ENCODE data around the gene APOBEC3B. TPM values are rescaled to one million over a fixed set of nuclear protein-coding genes. Genes with fewer than 3 reads are reported as not detected.
"Not testable (repeated sequence)": the region's sequence is repeated elsewhere in the genome, so short reads cannot be mapped to it uniquely, and the experiment has no call there.

The APOBEC3B gene
- total RNA-seq, 1 donor from 2014 or later: 2.2 TPM

DNA sequence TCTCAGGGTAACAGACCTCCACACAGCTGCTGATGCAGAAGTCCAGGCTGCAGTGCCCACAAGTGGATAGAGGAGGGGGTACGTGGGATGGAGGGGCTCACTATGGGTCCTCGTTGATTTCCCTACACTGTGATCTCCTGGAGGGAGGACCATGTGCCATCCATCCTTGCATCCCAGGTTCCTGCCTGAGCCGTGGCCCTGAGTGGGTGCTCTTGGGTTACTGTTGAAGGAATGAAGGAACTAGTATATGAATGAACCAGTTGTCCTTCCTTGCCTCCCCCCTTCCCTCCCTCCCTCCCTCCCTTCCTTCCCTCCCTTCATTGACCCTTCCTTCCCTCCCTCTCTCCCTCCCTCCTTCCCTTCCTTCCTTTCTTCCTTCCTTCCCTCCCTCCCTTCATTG is 15.4 kb downstream of the APOBEC3B start:
- no peak for DNase-seq

DNA sequence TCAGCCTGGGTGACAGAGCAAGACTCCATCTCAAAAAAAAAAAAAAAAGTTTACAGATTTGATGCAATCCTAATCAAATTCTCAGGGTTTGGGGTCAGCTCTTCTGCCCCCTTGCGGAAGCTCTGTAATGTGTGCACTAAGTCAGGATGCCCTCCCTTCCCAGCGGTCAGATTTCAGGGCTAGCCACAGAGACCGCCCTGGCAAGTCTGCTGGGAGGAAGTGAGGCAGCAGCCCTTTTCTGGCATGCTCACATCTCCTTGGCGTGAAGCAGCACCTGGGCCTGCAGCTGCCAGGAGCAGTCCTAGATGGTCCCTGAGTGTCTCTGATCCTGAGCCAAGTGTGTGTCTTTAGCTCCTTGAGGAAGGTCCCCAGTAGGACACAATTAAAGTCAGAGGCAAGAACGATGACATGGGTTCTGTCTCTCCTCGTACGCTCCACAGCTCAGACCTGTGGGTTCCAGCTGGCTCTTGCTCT is 21.1 kb downstream of the APOBEC3B start:
- peak; percentile 90 for DNase-seq

DNA sequence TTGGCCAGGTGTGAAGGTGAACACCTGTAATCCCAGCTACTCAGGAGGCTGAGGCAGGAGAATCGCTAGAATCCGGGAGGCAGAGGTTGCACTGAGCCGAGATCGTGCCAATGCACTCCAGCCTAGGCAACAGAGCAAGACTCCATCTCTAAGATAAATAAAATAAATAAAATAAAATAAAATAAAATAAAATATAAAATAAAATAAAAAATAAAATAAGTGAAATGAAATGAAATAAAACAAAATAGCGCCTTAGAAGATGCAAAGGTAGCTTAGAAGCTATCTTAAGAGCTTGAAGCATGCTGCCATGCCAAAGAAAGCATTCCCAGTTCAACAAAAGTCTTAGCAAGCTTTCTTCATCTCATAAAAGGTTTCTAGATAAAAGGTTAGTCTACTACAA is 25.0 kb downstream of the APOBEC3B start:
- no peak for DNase-seq

DNA sequence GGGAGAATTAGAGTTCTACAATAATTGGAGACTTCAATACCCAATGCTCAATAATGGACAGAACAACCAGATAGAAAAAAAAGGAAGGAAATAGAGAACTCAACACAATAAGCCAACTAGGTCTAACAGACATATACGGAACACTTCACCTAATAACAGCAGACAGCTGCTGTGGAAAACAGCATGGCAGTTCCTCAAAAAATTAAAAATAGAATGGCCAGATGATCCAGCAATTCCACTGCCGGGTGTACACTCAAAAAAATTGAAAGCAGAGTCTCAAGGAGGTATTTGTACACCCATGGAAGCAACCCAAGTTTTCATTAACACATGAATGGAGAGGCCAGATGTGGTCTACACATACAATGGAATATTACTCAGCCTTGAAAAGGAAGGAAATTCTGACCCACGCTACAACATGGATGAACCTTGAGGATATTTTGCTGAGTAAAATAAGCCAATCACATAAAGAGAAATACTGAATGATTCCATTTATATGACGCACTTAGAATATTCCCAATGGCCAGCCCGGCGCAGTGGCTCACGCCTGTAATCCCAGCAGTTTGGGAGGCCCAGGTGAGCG is 26.2 kb downstream of the APOBEC3B start:
- not testable (repeated sequence) for DNase-seq

DNA sequence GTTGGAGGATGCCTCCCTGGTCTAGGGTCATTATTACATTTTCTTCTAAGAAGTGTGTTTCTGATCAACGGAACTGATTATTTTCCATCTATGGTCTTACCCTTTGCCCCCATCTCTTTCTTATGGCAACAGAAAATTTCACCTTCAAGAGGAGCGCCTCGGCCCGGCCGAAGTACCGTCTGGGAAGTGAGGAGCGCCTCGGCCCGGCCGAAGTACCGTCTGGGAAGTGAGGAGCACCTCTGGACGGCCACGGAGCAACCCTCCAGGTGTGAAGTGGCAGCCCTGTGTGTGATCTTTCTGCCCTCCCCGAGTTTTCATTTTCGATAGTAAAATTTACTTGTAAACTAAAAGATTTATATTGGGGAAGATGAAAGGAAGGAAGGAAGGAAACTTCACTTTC is 28.8 kb downstream of the APOBEC3B start:
- DNase-seq: no peak

DNA sequence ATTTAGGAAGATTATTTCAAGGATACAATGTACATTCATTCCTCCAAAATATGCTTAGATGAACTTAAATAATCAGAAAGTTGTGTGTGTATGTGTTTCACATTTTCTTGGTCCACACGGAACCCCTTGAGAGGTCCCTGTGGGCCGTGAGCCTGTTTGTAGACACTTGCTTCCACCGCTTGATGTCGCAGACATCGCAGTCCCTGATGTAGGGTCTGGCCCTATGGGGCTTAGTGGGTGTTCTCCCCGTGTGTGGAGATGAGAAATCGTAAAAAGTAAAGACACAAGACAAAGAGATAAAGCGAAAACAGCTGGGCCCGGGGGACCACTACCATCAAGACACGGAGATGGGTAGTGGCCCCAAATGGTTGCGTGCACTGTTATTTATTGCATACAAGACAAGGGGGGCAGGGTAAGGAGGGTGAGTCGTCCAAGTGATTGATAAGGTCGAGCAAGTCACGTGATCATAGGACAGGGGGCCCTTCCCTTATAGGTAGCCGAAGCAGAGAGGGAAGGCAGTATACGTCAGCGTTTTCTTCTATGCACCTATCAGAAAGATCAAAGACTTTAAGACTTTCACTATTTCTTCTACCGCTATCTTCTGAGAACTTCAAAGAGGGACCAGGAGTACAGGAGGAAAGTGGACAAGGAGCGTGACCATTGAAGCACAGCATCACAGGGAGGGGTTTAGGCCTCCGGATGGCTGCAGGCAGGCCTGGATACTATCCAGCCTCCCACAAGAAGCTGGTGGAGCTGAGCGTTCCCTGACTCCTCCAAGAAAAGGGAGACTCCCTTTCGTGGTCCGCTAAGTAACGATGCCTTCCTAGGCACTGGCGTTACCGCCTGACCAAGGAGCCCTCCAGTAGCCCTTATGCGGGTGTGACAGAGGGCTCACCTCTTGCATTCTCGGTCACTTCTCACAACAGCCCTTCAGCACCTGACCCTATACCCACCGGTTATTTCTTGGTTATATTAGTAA is 30.7 kb downstream of the APOBEC3B start:
- no peak for DNase-seq

DNA sequence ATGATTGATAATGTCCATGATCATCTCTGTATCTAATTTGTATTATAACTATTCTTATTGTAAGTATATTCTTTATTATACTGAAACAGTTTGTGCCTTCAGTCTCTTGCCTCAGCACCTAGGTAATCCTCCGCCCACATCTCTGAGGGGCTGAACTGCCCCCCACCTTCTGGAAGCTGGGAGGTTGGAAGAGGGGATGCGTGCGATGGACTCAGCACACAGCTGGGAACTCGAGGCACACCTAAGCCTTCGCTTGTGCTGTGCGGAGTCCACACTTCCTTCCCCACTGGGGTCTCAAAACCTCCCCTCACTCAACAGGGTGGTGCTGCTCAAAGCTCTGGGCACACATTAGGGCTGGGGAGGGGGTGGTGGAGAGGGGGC is 31.4 kb downstream of the APOBEC3B start:
- DNase-seq: not testable (repeated sequence)

DNA sequence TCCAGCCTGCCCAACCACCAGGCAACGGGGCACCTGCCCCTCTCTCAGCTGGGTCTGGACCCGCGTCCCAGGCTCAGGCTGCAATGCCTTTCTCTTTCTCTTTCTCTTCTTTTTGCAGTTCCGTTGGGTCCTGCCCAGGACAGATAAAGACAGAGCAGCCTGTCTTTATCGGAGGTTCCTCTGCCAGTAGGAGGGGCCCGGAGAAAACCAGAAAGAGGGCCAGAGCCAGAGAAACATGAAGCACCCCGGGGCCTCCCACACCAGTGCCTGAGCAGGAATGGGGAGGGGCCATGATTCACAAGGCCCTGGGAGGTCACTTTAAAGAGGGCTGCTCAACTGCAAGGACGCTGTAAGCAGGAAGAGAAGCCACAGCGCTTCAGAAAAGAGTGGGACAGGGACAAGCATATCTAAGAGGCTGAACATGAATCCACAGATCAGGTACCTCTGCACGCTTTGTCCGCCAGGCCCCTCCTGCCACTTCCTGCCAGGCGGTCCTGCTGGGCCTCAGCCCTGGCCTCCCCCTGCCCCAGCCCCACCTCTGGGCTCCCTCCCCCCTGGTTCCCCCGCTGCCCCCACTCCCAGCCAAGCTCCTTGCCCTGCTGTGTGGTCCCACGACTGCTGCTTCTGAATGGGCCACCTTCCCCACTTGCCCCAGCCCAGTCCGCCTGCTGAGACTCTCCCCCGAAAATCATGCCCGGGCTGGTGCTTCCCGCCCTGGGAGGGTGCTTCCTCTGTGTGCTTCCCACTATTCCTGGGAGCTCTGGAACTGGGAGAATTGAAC is 32.0 kb downstream of the APOBEC3B start, which contains the start of gene APOBEC3C:
Gene APOBEC3C (plus strand): TSS at position 316 of the 781 bp plus-strand sequence. CDS start 106 bp downstream, at position 422.
- peak; percentile 77 for DNase-seq

DNA sequence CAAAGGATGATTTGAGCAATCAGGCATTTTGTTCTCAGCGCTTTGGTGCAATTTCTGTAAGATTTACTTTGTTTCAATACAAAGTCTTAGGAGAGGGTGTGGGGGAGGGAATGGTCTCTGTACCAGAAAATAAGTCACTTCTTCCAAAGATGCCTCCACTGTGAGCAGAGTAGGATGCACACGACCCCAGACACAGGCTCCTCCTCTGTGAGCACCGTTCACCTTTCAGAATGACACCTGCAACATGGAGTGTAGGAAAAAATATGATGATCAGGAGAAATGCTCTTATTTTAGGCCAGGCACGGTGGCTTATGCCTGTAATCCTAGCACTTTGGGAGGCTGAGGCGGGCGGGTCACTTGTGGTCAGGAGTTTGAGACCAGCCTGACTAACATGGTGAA is 32.6 kb downstream of the APOBEC3B start:
- not testable (repeated sequence) for DNase-seq

DNA sequence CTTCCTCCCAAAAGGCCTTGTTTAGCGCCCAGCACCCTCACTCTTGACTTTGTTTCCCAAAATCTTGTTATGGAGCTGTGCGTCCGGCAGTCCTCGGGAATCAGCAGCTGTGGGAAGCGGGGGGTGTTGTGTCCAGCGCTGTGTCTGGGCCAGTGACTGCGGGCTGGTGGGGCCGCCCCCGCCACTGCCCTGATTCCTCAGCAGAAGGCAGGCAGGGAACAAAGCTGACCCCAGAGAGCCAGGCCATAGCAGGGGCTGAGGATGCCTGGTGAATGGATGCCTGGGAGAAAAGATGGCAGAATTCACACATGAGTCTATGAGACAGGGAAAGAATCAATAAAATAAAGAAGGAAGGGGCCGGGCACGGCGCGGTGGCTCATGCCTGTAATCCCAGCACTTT is 34.4 kb downstream of the APOBEC3B start:
- no peak for DNase-seq

DNA sequence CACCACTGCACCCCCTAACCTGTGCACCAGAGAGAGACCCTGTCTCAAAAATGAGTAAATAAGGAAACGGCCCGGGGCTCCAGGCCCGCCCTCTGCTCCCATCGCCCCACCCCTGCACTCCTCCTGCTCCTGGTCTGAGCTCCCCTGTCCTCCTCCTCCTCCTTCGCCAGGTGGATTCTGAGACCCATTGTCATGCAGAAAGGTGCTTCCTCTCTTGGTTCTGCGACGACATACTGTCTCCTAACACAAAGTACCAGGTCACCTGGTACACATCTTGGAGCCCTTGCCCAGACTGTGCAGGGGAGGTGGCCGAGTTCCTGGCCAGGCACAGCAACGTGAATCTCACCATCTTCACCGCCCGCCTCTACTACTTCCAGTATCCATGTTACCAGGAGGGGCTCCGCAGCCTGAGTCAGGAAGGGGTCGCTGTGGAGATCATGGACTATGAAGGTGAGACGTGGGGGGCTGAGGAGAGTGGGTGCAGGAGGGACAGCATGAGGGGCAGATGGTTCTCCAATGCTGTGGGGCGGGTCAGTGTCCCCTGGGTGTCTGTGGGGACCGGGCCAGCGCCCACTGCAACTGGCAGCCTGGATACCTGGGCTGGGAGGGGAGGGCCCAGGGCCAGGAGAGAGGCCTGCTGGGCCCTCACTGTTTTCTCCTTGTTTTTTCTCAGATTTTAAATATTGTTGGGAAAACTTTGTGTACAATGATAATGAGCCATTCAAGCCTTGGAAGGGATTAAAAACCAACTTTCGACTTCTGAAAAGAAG is 35.6 kb downstream of the APOBEC3B start:
- DNase-seq: no peak

DNA sequence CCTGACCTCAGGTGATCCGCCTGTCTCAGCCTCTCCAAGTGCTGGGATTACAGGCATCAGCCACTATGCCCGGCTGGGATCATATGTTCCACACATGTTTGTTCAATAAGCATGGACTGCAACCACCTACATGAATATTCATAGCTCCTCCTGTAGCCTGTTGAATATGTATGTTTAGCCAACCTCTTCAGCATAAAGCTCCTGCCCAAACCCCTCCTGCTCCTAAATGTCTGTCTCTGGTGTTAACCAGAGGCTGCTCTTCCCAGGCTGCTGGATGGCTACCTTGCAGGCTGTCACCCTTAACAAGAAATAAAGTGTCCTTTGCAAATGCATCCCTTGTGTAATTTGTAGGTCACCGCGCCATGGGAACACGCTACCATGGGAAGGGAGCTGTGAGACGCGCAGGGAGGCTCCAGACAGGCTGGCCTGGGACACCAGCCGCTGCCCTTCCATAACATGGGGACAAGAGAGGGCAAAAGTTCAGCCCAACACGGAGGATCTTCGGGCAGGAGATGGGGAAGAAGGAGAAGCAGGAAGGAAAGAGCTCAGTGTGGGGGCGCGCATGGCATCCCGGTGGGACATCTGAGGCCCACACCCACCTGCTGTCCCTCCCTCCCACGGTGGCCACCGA is 38.0 kb downstream of the APOBEC3B start:
- not testable (repeated sequence) for DNase-seq

DNA sequence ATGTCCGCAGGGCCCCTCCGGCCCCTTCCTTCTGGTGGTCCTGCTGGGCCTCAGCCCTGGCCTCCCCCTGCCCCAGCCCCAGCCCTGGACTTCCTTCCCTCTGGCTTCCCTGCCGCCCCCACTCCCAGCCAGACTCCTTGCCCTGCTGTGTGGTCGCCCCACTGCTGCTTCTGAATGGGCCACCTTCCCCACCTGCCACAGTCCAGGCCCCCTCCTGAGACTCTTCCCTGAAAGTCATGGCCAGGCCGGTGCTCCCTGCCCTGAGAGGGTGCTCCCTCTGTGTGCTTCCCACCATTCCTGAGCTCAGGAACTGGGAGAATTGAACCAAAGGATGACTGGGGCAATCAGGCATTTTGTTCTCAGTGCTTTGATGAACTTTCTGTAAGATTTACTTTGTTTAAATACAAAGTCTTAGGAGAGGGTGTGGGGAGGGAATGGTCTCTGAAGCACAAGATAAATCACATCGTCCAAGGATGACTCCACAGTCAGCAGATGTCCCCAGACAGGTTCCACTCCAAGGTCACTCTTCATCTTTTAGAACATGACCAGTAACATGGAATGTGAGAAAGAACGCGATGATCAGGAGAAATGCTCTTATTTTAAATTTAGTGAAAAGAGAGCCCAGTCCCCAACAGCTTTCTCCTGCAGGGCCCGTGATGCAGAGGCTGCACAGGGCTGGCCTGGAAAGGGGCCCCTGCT is 39.6 kb downstream of the APOBEC3B start:
- no peak for DNase-seq

DNA sequence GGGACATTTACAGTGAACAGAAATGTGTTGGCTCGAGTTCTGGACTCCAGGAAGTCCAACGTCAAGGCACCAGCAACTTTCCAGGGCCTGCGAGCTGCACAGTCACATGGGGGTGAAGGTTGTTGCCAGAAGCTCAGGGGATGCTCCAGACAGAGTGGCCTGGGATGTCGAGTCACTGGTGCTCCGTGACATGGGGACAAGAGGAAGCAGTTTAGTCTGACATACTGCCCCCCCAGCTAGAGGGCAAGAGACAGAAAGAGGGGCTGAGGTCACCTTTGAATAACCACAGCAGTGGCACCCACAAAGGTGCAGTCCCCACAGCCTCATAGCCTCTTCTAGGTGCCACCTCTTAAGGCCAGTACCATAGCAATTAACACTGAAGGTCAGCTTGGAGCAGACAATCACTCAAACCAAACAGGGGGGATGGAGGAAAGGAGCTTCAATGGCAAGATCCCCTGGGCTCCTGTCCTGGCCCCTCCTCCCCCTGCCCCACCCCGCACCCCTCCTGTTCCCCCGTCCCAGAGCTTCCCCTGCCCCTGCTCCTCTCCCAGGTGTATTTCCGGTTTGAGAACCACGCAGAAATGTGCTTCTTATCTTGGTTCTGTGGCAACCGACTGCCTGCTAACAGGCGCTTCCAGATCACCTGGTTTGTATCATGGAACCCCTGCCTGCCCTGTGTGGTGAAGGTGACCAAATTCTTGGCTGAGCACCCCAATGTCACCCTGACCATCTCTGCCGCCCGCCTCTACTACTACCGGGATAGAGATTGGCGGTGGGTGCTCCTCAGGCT is 42.6 kb downstream of the APOBEC3B start:
- no peak for DNase-seq

DNA sequence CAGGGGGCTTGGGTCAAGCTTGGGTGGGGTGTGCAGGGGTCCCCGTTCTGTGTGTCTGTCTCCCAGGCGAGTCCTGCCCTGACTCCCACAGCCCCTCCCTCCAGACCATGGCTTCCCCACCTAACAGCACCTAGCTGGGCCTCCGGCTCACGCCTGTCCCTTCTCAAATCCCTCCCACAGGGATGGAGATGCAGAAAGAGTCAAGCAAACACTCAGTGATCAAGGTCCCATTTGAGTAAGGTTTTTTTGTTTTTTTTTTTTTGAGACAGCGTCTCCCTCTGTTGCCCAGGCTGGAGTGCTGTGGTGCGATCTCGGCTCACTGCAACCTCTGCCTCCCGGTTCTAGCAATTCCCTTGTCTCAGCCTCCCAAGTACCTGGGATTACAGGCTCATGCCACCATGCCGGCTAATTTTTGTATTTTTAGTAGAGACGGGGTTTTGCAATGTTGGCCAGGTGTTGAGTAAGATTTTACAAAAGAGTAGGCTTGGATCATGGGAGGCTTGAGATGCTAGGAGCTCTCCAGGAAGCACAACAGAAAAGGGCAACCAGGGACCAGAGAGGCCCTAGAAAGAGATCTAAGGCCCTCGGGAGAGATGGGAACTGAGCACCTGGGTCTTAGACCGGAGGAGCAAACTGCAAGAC is 44.5 kb downstream of the APOBEC3B start:
- no peak for DNase-seq

DNA sequence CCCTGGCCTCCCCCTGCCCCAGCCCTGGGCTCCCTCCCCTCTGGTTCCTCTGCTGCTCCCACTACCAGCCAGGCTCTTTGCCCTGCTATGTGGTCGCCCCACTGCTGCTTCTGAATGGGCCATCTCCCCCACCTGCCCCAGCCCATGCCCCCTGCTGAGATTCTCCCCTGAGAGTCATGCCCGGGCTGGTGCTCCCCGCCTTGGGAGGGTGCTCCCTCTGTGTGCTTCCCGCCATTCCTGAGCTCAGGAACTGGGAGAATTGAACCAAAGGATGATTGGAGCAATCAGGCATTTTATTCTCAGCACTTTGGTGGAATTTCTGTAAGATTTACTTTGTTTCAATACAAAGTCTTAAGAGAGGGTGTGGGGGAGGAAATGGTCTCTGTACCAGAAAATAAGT is 45.6 kb downstream of the APOBEC3B start:
- DNase-seq: no peak

DNA sequence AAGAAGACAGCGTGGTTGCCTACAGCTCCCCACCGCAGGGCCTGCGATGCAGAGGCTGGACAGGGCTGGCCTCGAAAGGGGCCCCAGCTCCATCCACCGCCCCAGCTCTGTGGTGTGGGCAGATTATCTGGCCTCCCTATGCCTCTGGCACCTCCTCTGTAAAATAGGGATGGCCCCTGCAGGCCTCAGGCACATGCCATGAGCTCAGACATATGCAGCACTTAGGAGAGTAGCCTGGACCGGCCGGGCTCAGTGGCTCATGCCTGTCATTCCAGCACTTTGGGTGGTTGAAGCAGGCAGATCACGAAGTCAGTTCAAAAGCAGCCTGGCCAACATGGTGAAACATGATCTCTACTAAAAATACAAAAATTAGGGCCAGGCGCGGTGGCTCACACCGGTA is 46.1 kb downstream of the APOBEC3B start:
- no peak for DNase-seq

DNA sequence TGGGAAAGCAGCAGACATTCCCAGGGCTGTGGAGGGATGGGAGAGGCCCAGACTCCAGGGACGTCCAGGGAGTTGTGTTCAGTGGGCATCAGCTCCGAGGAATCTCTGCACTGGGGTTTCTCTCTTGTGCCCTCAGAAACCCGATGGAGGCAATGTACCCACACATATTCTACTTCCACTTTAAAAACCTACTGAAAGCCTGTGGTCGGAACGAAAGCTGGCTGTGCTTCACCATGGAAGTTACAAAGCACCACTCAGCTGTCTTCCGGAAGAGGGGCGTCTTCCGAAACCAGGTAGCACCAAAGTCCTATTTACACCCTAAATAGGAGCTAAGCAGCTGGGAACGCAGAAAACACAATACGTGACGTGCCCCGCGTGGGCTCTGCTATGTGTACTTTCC is 47.1 kb downstream of the APOBEC3B start:
- no peak for DNase-seq

DNA sequence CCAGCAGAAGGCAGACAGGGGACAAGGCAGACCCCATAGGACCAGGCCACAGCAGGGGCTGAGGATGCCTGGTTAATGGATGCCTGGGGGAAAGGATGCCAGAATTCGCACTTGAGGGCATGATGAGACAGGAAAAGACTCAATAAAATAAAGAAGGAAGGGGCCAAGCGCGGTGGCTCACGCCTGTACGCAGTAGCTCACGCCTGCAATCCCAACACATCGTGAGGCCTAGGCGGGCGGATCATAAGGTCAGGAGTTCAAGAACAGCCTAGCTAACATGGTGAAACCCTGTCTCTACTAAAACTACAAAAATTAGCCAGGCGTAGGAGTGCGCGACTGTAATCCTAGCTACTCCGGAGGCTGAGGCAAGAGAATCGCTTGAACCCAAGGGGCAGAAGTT is 48.6 kb downstream of the APOBEC3B start:
- DNase-seq: no peak

Data from tongue (tissue), 2 donors.